ENCODE results near the gene LHX4.
A peak's percentile ranks its signal among the peaks of the same experiment; 100 is the strongest.
"Not testable (repeated sequence)": the region's sequence is repeated elsewhere in the genome, so short reads cannot be mapped to it uniquely, and the experiment has no call there.

Gene LHX4

GRCh38 chr1:180198196-180198595 is 31.9 kb upstream of the LHX4 start:
- no peak for DNase-seq

GRCh38 chr1:180198611-180199010 is 31.5 kb upstream of the LHX4 start:
- DNase-seq: no peak

GRCh38 chr1:180199018-180199417 is 31.0 kb upstream of the LHX4 start:
- no peak for DNase-seq

GRCh38 chr1:180201451-180202200 is 28.4 kb upstream of the LHX4 start:
- no peak for DNase-seq

- not testable (repeated sequence) for DNase-seq
These were observed 27.5 kb upstream of the LHX4 start for GRCh38 chr1:180202588-180202987.

- DNase-seq: no peak
These were observed 25.8 kb upstream of the LHX4 start for GRCh38 chr1:180204231-180204630.

- no peak for DNase-seq
These were observed 23.5 kb upstream of the LHX4 start for GRCh38 chr1:180206581-180206980.

GRCh38 chr1:180208264-180208663 is 21.8 kb upstream of the LHX4 start:
- no peak for DNase-seq

GRCh38 chr1:180210008-180210620 is 19.9 kb upstream of the LHX4 start:
- no peak for DNase-seq

GRCh38 chr1:180211156-180211859 is 18.8 kb upstream of the LHX4 start:
- DNase-seq: no peak

GRCh38 chr1:180211860-180212229 is 18.2 kb upstream of the LHX4 start:
- no peak for DNase-seq

GRCh38 chr1:180213401-180214170 is 16.5 kb upstream of the LHX4 start:
- peak; percentile 21 for DNase-seq

GRCh38 chr1:180215856-180216625 is 14.0 kb upstream of the LHX4 start:
- no peak for DNase-seq

- no peak for DNase-seq
These were observed 13.1 kb upstream of the LHX4 start for GRCh38 chr1:180217006-180217405.

- DNase-seq: no peak
These were observed 11.0 kb upstream of the LHX4 start for GRCh38 chr1:180218806-180219765.

GRCh38 chr1:180219776-180220175 is 10.3 kb upstream of the LHX4 start:
- DNase-seq: no peak

- no peak for DNase-seq
These were observed 8.6 kb upstream of the LHX4 start for GRCh38 chr1:180221462-180221861.

GRCh38 chr1:180224902-180225301 is 5.2 kb upstream of the LHX4 start:
- DNase-seq: no peak

- DNase-seq: no peak
These were observed 4.7 kb upstream of the LHX4 start for GRCh38 chr1:180225403-180225802.

- no peak for DNase-seq
These were observed 2.0 kb upstream of the LHX4 start for GRCh38 chr1:180227861-180228647.

Data from CD4-positive, alpha-beta T cell treated with Interferon gamma for 1 hour (primary cell).